Upper lobe of left lung (tissue), 4 donors: Measurements from ENCODE around the gene PHKB.

Source experiments
- CTCF ChIP-seq, 6 experiments: fragments of 450-650 bp in 4 of 6; fragments of 200-600 bp in 2 of 6; sonication (generic) in 2 of 6; IDR thresholded peaks; one replicate each; pipeline ENCODE4 v1.5.1; 2016 to 2019; ENCODE audit warnings: antibody characterized with exemption in 6 of 6
- POLR2A ChIP-seq, 4 donors: fragments of 450-650 bp; IDR thresholded peaks; one replicate each; pipeline ENCODE4 v1.5.1; 2016 to 2017; ENCODE audit warnings: antibody characterized with exemption in 4 of 4, mild to moderate bottlenecking in 2 of 4

- TF ChIP-seq CTCF (IDR thresholded peaks at IDR 0.05) (no peak), POLR2A (IDR thresholded peaks at IDR 0.05) (no peak)
Observed at GRCh38 chr16:47499080-47499699, 38.1 kb downstream of the PHKB start.
